HCT116 (cell line): Measurements from ENCODE around the gene SPINK2. TPM values are rescaled to one million over a fixed set of nuclear protein-coding genes. Genes with fewer than 3 reads are reported as not detected.

Source experiments
- ATAC-seq: fragments of 200-7000 bp; cut with Tn5 transposase; 2 replicates; pipeline ENCODE4 v1.9.1; 2020; ENCODE audit warnings: mild to moderate bottlenecking, moderate library complexity
- BruUV-seq: library from RNA; stranded (reverse); fragments of 400-500 nt; replicated peaks from 2 replicates; lab custom pipeline; 2021; lab: Mats Ljungman, UMichigan
- CTCF ChIA-PET: fragments of 300-600 bp; sonication (Branson Sonifier 250); formaldehyde crosslinking; loops from one replicate; lab custom pipeline; 2021; ENCODE audit warnings: antibody characterized with exemption; lab: Charles Lee
- POLR2A ChIA-PET: fragments of 300-600, 350-600 bp; sonication (Branson Sonifier 250); formaldehyde crosslinking; loops from one replicate; lab custom pipeline; 2021; ENCODE audit warnings: antibody characterized with exemption; lab: Charles Lee
- RAD21 ChIA-PET, 2 experiments: fragments of 300-600 bp; sonication (Branson Sonifier 250); formaldehyde crosslinking; loops; one replicate each; lab custom pipeline; 2023; ENCODE audit warnings: low total read pairs in 2 of 2; ENCODE audit not compliant: uncharacterized antibody in 2 of 2, unreplicated experiment in 2 of 2, low non-redundant PET in 1 of 2; lab: Charles Lee
- DNase-seq: peaks from one replicate; pipeline ENCODE4 v3.0.0-alpha.2; 2010; ENCODE audit warnings: low read depth, low spot score
- H2AFZ ChIP-seq: fragments of 200-600 bp; shearing (Covaris generic), sonication (generic); 2 replicates; pipeline ENCODE4 v1.6.1; 2017; ENCODE audit warnings: low read depth, mixed run types, mixed read lengths, antibody characterized with exemption, low read length; ENCODE audit not compliant: poor library complexity, severe bottlenecking
- H3K27ac ChIP-seq: 2 replicates; pipeline ENCODE4 v1.5.1; 2012; ENCODE audit warnings: low read depth, low read length
- H3K27me3 ChIP-seq: fragments of 200-600 bp; sonication (generic); 2 replicates; pipeline ENCODE4 v1.6.1; 2016; ENCODE audit warnings: mixed run types, low read length, mixed read lengths; ENCODE audit not compliant: insufficient read depth
- H3K36me3 ChIP-seq, 2 experiments: fragments of 200-500 bp in 1 of 2; fragments of 200-600 bp in 1 of 2; sonication (Bioruptor generic) in 1 of 2; sonication (generic) in 1 of 2; 2 replicates each; pipeline versions ENCODE4 v1.5.1 to v1.6.1; 2014 to 2016; ENCODE audit warnings: low read length in 2 of 2, inconsistent platforms in 1 of 2, mixed read lengths in 1 of 2, mixed run types in 1 of 2; ENCODE audit not compliant: insufficient read depth in 2 of 2, control insufficient read depth in 1 of 2
- H3K4me1 ChIP-seq, 2 experiments: fragments of 200-600 bp in 1 of 2; sonication (generic) in 1 of 2; 2 replicates each; pipeline versions ENCODE4 v1.5.1 to v1.6.1; 2012 to 2017; ENCODE audit warnings: low read length in 2 of 2, inconsistent platforms in 1 of 2, mild to moderate bottlenecking in 1 of 2, mixed read lengths in 1 of 2, mixed run types in 1 of 2, moderate library complexity in 1 of 2; ENCODE audit not compliant: insufficient read depth in 2 of 2, control insufficient read depth in 1 of 2
- H3K4me2 ChIP-seq: fragments of 200-600 bp; sonication (generic); 2 replicates; pipeline ENCODE4 v1.6.1; 2017; ENCODE audit warnings: mixed run types, low read length, mixed read lengths
- H3K4me3 ChIP-seq, 2 experiments: fragments of 200-600 bp in 1 of 2; sonication (generic) in 1 of 2; replicated peaks in 1 of 2; 2 replicates each; pipeline ENCODE4 v1.5.1; 2011 to 2016; ENCODE audit warnings: low read length in 2 of 2, control low read depth in 1 of 2, low read depth in 1 of 2, mild to moderate bottlenecking in 1 of 2, mixed read lengths in 1 of 2, mixed run types in 1 of 2
- H3K79me2 ChIP-seq: fragments of 200-600 bp; sonication (generic); 2 replicates; pipeline ENCODE4 v1.6.1; 2017; ENCODE audit warnings: mild to moderate bottlenecking, mixed run types, low read length, moderate library complexity, mixed read lengths; ENCODE audit not compliant: insufficient read depth
- H3K9ac ChIP-seq: fragments of 200-600 bp; sonication (generic); 2 replicates; pipeline ENCODE4 v1.6.1; 2016; ENCODE audit warnings: low read length, mixed read lengths
- H3K9me2 ChIP-seq: fragments of 200-600 bp; sonication (generic), shearing (Covaris generic); 2 replicates; pipeline ENCODE4 v1.6.1; 2017; ENCODE audit warnings: mixed run types, mild to moderate bottlenecking, moderate library complexity; ENCODE audit not compliant: insufficient read depth
- H3K9me3 ChIP-seq, 2 experiments: fragments of 200-500 bp in 1 of 2; fragments of 200-600 bp in 1 of 2; sonication (Bioruptor generic) in 1 of 2; sonication (generic) in 1 of 2; 2 replicates each; pipeline ENCODE4 v1.6.1; 2014 to 2017; ENCODE audit warnings: low read length in 2 of 2, mixed read lengths in 2 of 2, inconsistent platforms in 1 of 2, low read depth in 1 of 2, mild to moderate bottlenecking in 1 of 2, mixed run types in 1 of 2, moderate library complexity in 1 of 2; ENCODE audit not compliant: control insufficient read depth in 1 of 2, insufficient read depth in 1 of 2
- H4K20me1 ChIP-seq: fragments of 200-600 bp; sonication (generic), shearing (Covaris generic); 2 replicates; pipeline ENCODE4 v1.6.1; 2017; ENCODE audit warnings: mixed run types, mild to moderate bottlenecking, moderate library complexity; ENCODE audit not compliant: insufficient read depth
- ATF3 ChIP-seq: IDR thresholded peaks from 2 replicates; pipeline ENCODE4 v1.6.1; 2012
- CBX3 ChIP-seq: IDR thresholded peaks from 2 replicates; pipeline ENCODE4 v1.6.1; 2012; ENCODE audit warnings: low read depth
- CEBPB ChIP-seq: IDR thresholded peaks from 2 replicates; pipeline ENCODE4 v1.6.1; 2012; ENCODE audit warnings: low read depth
- CTCF ChIP-seq, 3 experiments: fragments of 200-600 bp in 1 of 3; sonication (generic) in 1 of 3; IDR thresholded peaks in 2 of 3; conservative IDR thresholded peaks in 1 of 3; 2 replicates each; pipeline ENCODE4 v1.5.1; 2012 to 2017; ENCODE audit warnings: low read depth in 2 of 3, low read length in 2 of 3, antibody characterized with exemption in 1 of 3, borderline replicate concordance in 1 of 3, control low read depth in 1 of 3, mild to moderate bottlenecking in 1 of 3, mixed read lengths in 1 of 3, mixed run types in 1 of 3, moderate library complexity in 1 of 3; ENCODE audit not compliant: insufficient read depth in 1 of 3
- EGR1 ChIP-seq: IDR thresholded peaks from 2 replicates; pipeline ENCODE4 v1.6.1; 2012; ENCODE audit warnings: low read depth
- EZH2 ChIP-seq: fragments of 200-600 bp; sonication (generic); IDR thresholded peaks from 2 replicates; pipeline ENCODE4 v1.6.1; 2017; ENCODE audit warnings: antibody characterized with exemption, mixed run types
- EZH2phosphoT487 ChIP-seq: fragments of 200-600 bp; IDR thresholded peaks from 2 replicates; pipeline ENCODE4 v1.6.1; 2018; ENCODE audit warnings: antibody characterized with exemption, borderline replicate concordance
- FOSL1 ChIP-seq: IDR thresholded peaks from 2 replicates; pipeline ENCODE4 v1.6.1; 2012; ENCODE audit warnings: low read depth
- JUND ChIP-seq: IDR thresholded peaks from 2 replicates; pipeline ENCODE4 v1.6.1; 2012
- MAX ChIP-seq: IDR thresholded peaks from 2 replicates; pipeline ENCODE4 v1.6.1; 2012
- POLR2A ChIP-seq: IDR thresholded peaks from 2 replicates; pipeline ENCODE4 v1.7.0; 2011; ENCODE audit warnings: borderline replicate concordance; ENCODE audit not compliant: insufficient read depth, insufficient read length; ENCODE audit errors: extremely low read depth
- SIN3A ChIP-seq: IDR thresholded peaks from 2 replicates; pipeline ENCODE4 v1.6.1; 2012; ENCODE audit warnings: low read depth
- SP1 ChIP-seq: IDR thresholded peaks from 2 replicates; pipeline ENCODE4 v1.6.1; 2012; ENCODE audit warnings: low read depth
- SRF ChIP-seq: IDR thresholded peaks from 2 replicates; pipeline ENCODE4 v1.6.1; 2012; ENCODE audit warnings: low read depth
- YY1 ChIP-seq: IDR thresholded peaks from 2 replicates; pipeline ENCODE4 v1.6.1; 2011; ENCODE audit warnings: low read length, low read depth, moderate library complexity, mild to moderate bottlenecking; ENCODE audit not compliant: insufficient replicate concordance; ENCODE audit errors: extremely low read depth
- intact Hi-C: fragments of 100-400 bp; cut with micrococcal nuclease; formaldehyde crosslinking; loops from 2 replicates; pipeline ENCODE4 v1.10.0; 2022
- total RNA-seq: library from RNA; stranded (reverse); gene quantifications from one replicate; pipeline ENCODE4 v1.2.1, GENCODE V29; 2021; ENCODE audit not compliant: unreplicated experiment
- TF ChIP-seq, protein P1 (sequence below): IDR thresholded peaks from 2 replicates; pipeline ENCODE4 v1.6.1; 2012; ENCODE audit warnings: low read depth
- TF ChIP-seq, protein P2 (sequence below): IDR thresholded peaks from 2 replicates; pipeline ENCODE4 v1.6.1; 2011; ENCODE audit warnings: mild to moderate bottlenecking, low read length, moderate library complexity; ENCODE audit not compliant: insufficient replicate concordance; ENCODE audit errors: extremely low read depth

The SPINK2 gene
- total RNA-seq, 1 experiment from 2014 or later, result 2.4 TPM

GRCh38 chr4:56764223-56764622 is 57.3 kb downstream of the SPINK2 start:
- no peak overlapping the region for H3K4me2 ChIP-seq
- H3K36me3 ChIP-seq, result no peaks in the 10 kb centered on the region
- H3K4me3 ChIP-seq, result no peak overlapping the region
- H3K27ac ChIP-seq, result no peak overlapping the region
- BruUV-seq, result no TSS peak
- H3K9me3 ChIP-seq, result no peaks in the 10 kb centered on the region
- H3K4me1 ChIP-seq, result no peaks in the 10 kb centered on the region; a peak in 1 of 4 replicates
- H3K79me2 ChIP-seq, result no peaks in the 10 kb centered on the region
- POLR2A ChIA-PET, result no interaction called here
- no peaks in the 10 kb centered on the region for H3K9me2 ChIP-seq
- no peaks in the 10 kb centered on the region for H4K20me1 ChIP-seq
- no peaks in the 10 kb centered on the region for H3K27me3 ChIP-seq
- RAD21 ChIA-PET, result no interaction called here
- TF ChIP-seq YY1, result no peak
- no peak for TF ChIP-seq SP1
- no peak for TF ChIP-seq EZH2
- no peak for TF ChIP-seq MAX
- no peak for TF ChIP-seq POLR2A
- TF ChIP-seq SRF, result no peak
- no peak for TF ChIP-seq CEBPB
- TF ChIP-seq, protein P1, sequence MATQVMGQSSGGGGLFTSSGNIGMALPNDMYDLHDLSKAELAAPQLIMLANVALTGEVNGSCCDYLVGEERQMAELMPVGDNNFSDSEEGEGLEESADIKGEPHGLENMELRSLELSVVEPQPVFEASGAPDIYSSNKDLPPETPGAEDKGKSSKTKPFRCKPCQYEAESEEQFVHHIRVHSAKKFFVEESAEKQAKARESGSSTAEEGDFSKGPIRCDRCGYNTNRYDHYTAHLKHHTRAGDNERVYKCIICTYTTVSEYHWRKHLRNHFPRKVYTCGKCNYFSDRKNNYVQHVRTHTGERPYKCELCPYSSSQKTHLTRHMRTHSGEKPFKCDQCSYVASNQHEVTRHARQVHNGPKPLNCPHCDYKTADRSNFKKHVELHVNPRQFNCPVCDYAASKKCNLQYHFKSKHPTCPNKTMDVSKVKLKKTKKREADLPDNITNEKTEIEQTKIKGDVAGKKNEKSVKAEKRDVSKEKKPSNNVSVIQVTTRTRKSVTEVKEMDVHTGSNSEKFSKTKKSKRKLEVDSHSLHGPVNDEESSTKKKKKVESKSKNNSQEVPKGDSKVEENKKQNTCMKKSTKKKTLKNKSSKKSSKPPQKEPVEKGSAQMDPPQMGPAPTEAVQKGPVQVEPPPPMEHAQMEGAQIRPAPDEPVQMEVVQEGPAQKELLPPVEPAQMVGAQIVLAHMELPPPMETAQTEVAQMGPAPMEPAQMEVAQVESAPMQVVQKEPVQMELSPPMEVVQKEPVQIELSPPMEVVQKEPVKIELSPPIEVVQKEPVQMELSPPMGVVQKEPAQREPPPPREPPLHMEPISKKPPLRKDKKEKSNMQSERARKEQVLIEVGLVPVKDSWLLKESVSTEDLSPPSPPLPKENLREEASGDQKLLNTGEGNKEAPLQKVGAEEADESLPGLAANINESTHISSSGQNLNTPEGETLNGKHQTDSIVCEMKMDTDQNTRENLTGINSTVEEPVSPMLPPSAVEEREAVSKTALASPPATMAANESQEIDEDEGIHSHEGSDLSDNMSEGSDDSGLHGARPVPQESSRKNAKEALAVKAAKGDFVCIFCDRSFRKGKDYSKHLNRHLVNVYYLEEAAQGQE, result no peak
- TF ChIP-seq ATF3, result no peak
- TF ChIP-seq, protein P2, sequence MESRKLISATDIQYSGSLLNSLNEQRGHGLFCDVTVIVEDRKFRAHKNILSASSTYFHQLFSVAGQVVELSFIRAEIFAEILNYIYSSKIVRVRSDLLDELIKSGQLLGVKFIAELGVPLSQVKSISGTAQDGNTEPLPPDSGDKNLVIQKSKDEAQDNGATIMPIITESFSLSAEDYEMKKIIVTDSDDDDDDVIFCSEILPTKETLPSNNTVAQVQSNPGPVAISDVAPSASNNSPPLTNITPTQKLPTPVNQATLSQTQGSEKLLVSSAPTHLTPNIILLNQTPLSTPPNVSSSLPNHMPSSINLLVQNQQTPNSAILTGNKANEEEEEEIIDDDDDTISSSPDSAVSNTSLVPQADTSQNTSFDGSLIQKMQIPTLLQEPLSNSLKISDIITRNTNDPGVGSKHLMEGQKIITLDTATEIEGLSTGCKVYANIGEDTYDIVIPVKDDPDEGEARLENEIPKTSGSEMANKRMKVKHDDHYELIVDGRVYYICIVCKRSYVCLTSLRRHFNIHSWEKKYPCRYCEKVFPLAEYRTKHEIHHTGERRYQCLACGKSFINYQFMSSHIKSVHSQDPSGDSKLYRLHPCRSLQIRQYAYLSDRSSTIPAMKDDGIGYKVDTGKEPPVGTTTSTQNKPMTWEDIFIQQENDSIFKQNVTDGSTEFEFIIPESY, result no peak
- TF ChIP-seq SIN3A, result no peak
- TF ChIP-seq EZH2phosphoT487, result no peak
- TF ChIP-seq JUND, result no peak
- TF ChIP-seq EGR1, result no peak
- TF ChIP-seq CBX3, result no peak
- TF ChIP-seq CTCF (IDR thresholded peaks at IDR 0.05 in 2 of 3, conservative IDR thresholded peaks at IDR 0.05 in 1 of 3; ENCODE audit: borderline replicate concordance in 1 of 3, insufficient read depth in 1 of 3, low read depth in 2 of 3, low read length in 2 of 3), result no peak
- TF ChIP-seq FOSL1, result no peak
- no peak overlapping the region for H2AFZ ChIP-seq
- H3K9ac ChIP-seq, result no peak overlapping the region
- CTCF ChIA-PET, result no interaction called here
- intact Hi-C loops, result no loop called here
- ATAC-seq (no peak), DNase-seq (no peak)
